ENCODE results near the gene GAS7. TPM values are rescaled to one million over a fixed set of nuclear protein-coding genes. Genes with fewer than 3 reads are reported as not detected.

GAS7 gene
- total and polyA plus RNA-seq, 2 donors (not counting 1 experiment from before 2014, with no cell fraction given), result 3.4 to 13.6 TPM

- WGBS (ENCODE audit: insufficient coverage), result 100% methylated on average over 1 of the region's 2 CpGs
- no peak for ATAC-seq (ENCODE audit: low read depth)
- Histone ChIP-seq H3K4me1 (ENCODE audit: control insufficient read depth in 2 of 2, insufficient read depth in 2 of 2, low read length in 2 of 2) (peaks cover 7 to 16% of the 10 kb centered on the region in 2 donors), H3K9ac (ENCODE audit: low read length) (no peak overlapping the region), H3K36me3 (replicated peaks in 1 of 2; ENCODE audit: control extremely low read depth in 1 of 2, control insufficient read depth in 1 of 2, extremely low read depth in 1 of 2, insufficient read depth in 2 of 2, low read length in 1 of 2) (no peaks in the 10 kb centered on the region), H3K79me2 (ENCODE audit: control insufficient read depth, insufficient read depth, low read length) (peaks cover 4% of the 10 kb centered on the region), H3K4me3 (ENCODE audit: control extremely low read depth in 1 of 5, extremely low read depth in 1 of 5, insufficient read depth in 1 of 5, low read depth in 2 of 5, low read length in 4 of 5) (no peak overlapping the region), H3K4me2 (replicated peaks; ENCODE audit: low read depth, low read length, poor library complexity, severe bottlenecking) (no peak overlapping the region), H2AFZ (ENCODE audit: insufficient read depth, low read depth, low read length, poor library complexity, severe bottlenecking) (no peak overlapping the region), H3K27me3 (replicated peaks in 1 of 4; ENCODE audit: control extremely low read depth in 1 of 4, control insufficient read depth in 3 of 4, insufficient read depth in 4 of 4, low read length in 3 of 4) (no peaks in the 10 kb centered on the region), H3K9me3 (ENCODE audit: control extremely low read depth in 1 of 3, control insufficient read depth in 2 of 3, insufficient read depth in 1 of 3, low read length in 2 of 3) (no peaks in the 10 kb centered on the region), H4K20me1 (ENCODE audit: control insufficient read depth, insufficient read depth, low read length, poor library complexity, severe bottlenecking) (no peaks in the 10 kb centered on the region), H3K27ac (ENCODE audit: low read length in 2 of 2) (no peak overlapping the region)
- H3K4me3 Mint-ChIP-seq, result no peak overlapping the region
- DNase-seq, result no peak
- H3K4me1 Mint-ChIP-seq, result peaks cover 10% of the 10 kb centered on the region
- TF ChIP-seq CTCF (IDR thresholded peaks at IDR 0.05) (no peak), EZH2 (IDR thresholded peaks at IDR 0.05; ENCODE audit: borderline replicate concordance, insufficient read depth, low read depth, low read length, poor library complexity, severe bottlenecking) (no peak)
- intact Hi-C loops (cut with micrococcal nuclease), result no loop called here
- no peaks in the 10 kb centered on the region for H3K27me3 Mint-ChIP-seq
- H3K27ac Mint-ChIP-seq, result no peak overlapping the region
- no peaks in the 10 kb centered on the region for H3K9me3 Mint-ChIP-seq (ENCODE audit: insufficient read depth)
- ChIA-PET CTCF (interaction anchor here (0.6 kb wide), 1 partner anchor 12 kb away, joined by 5 read pairs; no protein-coding TSS in a partner anchor), POLR2A (interaction anchor here (0.6 kb wide), 1 partner anchor 23 kb away, joined by 5 read pairs; no protein-coding TSS in a partner anchor)
These were observed 57.0 kb downstream of the GAS7 start for GRCh38 chr17:10141436-10141835.

- Mint-ChIP-seq H3K27ac (no peak overlapping the region), H3K4me3 (no peak overlapping the region), H3K9me3 (ENCODE audit: insufficient read depth) (no peaks in the 10 kb centered on the region), H3K4me1 (no peaks in the 10 kb centered on the region), H3K27me3 (no peaks in the 10 kb centered on the region)
- POLR2A ChIA-PET, result no interaction called here
- CTCF ChIA-PET, result no interaction called here
- no peak for ATAC-seq (ENCODE audit: low read depth)
- no peak for DNase-seq
- intact Hi-C loops (cut with micrococcal nuclease), result no loop called here
- WGBS (ENCODE audit: insufficient coverage), result 100% methylated on average over 1 of the region's 2 CpGs
- H3K27ac ChIP-seq (ENCODE audit: low read length in 2 of 2), result no peak overlapping the region
- peaks cover 4% of the 10 kb centered on the region for H3K79me2 ChIP-seq (ENCODE audit: control insufficient read depth, insufficient read depth, low read length)
- no peaks in the 10 kb centered on the region for H3K9me3 ChIP-seq (ENCODE audit: control extremely low read depth in 1 of 3, control insufficient read depth in 2 of 3, insufficient read depth in 1 of 3, low read length in 2 of 3)
- H4K20me1 ChIP-seq (ENCODE audit: control insufficient read depth, insufficient read depth, low read length, poor library complexity, severe bottlenecking), result no peaks in the 10 kb centered on the region
- H3K36me3 ChIP-seq (replicated peaks in 1 of 2; ENCODE audit: control extremely low read depth in 1 of 2, control insufficient read depth in 1 of 2, extremely low read depth in 1 of 2, insufficient read depth in 2 of 2, low read length in 1 of 2), result no peaks in the 10 kb centered on the region
- no peak overlapping the region for H2AFZ ChIP-seq (ENCODE audit: insufficient read depth, low read depth, low read length, poor library complexity, severe bottlenecking)
- H3K4me2 ChIP-seq (replicated peaks; ENCODE audit: low read depth, low read length, poor library complexity, severe bottlenecking), result no peak overlapping the region
- no peak overlapping the region for H3K9ac ChIP-seq (ENCODE audit: low read length)
- H3K4me3 ChIP-seq (ENCODE audit: control extremely low read depth in 1 of 5, extremely low read depth in 1 of 5, insufficient read depth in 1 of 5, low read depth in 2 of 5, low read length in 4 of 5), result no peak overlapping the region
- H3K4me1 ChIP-seq (ENCODE audit: control insufficient read depth in 2 of 2, insufficient read depth in 2 of 2, low read length in 2 of 2), result peaks cover 0 to 4% of the 10 kb centered on the region in 2 donors
- peaks cover 0 to 4% (median 0%) of the 10 kb centered on the region in 4 experiments for H3K27me3 ChIP-seq (replicated peaks in 1 of 4; ENCODE audit: control extremely low read depth in 1 of 4, control insufficient read depth in 3 of 4, insufficient read depth in 4 of 4, low read length in 3 of 4)
- no peak for TF ChIP-seq EZH2 (IDR thresholded peaks at IDR 0.05; ENCODE audit: borderline replicate concordance, insufficient read depth, low read depth, low read length, poor library complexity, severe bottlenecking)
- TF ChIP-seq CTCF (IDR thresholded peaks at IDR 0.05), result no peak
These were observed 58.8 kb downstream of the GAS7 start for GRCh38 chr17:10139577-10139976.

Data from B cell (primary cell).